NCI-H1930 (cell line): ENCODE measurements around the gene INPP5K.
"Not testable (repeated sequence)": the region's sequence is repeated elsewhere in the genome, so short reads cannot be mapped to it uniquely, and the experiment has no call there.

Experiments used
- DNase-seq, 2 experiments: peaks; one replicate each; lab custom pipeline; 2025; lab: John Stamatoyannopoulos, UW

The INPP5K gene

DNA sequence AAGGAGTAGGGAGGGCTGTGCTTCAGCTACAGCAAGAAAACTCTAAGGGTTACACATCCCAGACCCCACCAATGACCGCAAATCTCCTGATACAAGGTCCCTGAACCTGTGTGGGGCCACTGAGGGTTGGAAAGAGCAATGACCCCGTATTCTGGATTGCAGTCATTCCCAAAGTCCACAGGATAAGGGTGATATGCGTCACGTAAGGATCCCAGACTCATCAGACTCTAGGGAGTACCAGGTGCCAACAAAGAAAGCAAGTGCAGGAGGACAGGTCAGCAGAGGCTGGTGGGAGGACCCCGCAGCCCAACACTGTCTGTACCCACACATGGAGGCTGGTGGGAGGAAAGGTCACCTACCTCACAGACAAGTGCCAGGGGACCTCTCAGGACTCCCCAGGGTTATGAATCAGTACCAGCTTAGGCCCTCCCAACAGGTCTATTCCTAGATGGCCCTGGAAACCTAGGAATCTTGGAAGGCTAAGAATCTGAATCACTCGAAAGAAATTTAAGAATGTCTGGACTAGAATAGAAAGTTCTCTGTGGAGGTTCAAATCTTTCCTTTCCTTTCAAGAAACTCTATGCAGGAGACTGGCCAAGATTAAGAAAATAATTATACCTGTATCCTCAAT lies 30.0 kb upstream of the INPP5K start:
- DNase-seq = no peak

DNA sequence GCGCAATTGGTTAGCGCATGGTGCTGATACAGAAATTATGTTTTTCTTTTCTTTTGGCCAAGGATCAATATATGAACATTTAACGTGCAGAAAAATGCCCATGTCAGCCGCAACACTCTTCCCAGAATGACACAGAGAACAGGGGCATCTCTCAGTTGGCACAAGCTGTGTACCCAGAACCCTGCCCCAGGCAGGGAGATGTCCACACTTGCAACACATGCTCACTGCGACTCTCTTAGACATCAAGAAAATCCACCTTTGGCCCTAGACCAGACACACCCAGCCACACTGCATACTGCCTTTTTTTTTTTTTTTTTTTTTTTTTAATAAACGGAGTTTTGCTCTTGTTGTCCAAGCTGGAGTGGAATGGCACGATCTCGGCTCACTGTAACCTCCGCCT lies 29.2 kb upstream of the INPP5K start:
- DNase-seq = no peak

DNA sequence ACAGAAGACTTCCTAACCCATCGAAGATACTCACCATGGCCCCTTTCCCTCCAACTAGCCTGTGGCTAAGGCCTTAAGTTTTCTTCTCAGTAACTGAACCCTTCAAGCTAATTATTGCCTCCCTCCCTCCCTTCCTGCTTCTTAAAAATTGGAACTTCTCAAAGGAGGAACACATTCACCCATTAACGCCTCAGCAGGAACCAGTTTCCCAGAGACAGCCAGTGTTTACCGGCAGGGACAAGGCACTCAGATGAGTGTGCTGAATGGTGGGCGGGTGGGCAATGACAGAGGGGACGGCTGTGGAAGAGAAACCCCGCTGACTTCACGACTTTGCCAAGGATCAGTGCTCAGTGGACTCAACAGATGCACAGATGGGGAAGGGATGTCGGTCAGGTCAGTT lies 25.9 kb upstream of the INPP5K start:
- DNase-seq = no peak

DNA sequence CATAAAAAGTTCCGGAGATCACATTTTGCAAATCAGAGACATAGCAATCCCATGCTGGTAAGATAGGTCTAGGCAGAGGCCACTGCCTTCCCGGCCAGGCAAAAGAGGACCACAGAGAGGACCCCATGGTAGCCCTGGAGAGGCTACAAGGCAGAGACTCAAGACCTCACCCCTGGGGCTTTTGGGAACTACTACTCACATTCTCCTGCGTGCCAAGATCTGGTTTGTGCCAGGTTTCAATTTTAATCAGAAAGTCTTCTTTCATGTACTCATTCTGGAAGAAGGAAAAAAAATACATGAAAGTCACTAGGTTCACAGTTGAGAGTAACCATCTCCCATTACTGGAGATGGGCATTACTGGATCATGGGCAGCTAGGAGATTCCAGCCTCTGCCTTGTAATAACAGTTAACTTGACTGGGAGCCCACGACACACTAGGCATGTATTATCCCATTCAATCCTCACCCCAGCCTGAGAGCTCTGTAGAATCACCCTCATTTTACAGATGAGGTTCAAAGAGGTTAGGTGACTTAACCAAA lies 25.0 kb upstream of the INPP5K start:
- no peak for DNase-seq

DNA sequence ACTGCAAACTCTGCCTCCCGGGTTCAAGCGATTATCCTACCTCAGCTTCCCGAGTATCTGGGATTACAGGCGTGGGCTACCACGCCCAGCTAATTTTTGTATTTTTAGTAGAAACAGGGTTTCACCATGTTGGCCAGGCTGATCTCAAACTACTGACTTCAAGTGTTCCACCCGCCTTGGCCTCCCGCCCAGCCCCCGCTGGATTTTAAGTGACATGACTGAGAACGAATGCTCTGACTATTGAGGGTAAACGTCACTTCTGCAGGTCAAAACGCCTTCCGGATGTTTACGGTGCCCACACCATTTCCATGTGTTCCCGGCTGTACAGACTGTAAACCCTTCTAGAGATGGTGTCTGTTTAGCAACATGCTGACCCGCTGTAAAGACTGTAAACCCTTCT lies 23.4 kb upstream of the INPP5K start:
- no peak for DNase-seq

DNA sequence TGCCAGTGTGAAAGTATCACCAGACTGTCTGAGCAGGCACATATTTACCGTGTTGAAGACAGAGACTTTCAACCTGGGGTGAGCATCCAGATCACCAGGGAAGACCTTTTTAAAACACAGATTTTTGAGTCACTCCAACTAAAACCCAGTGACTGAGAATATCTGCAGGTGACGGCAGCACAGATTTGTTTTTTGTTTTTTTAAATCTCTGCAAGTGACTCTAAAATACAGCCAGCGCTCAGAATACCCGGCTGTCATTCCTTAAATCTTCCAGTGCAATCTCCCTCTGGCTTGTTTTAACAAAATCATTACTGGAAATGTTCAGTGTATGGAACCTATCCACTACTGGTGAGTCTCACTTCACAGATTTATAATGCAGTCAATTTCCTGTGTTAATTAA lies 19.3 kb upstream of the INPP5K start:
- no peak for DNase-seq

DNA sequence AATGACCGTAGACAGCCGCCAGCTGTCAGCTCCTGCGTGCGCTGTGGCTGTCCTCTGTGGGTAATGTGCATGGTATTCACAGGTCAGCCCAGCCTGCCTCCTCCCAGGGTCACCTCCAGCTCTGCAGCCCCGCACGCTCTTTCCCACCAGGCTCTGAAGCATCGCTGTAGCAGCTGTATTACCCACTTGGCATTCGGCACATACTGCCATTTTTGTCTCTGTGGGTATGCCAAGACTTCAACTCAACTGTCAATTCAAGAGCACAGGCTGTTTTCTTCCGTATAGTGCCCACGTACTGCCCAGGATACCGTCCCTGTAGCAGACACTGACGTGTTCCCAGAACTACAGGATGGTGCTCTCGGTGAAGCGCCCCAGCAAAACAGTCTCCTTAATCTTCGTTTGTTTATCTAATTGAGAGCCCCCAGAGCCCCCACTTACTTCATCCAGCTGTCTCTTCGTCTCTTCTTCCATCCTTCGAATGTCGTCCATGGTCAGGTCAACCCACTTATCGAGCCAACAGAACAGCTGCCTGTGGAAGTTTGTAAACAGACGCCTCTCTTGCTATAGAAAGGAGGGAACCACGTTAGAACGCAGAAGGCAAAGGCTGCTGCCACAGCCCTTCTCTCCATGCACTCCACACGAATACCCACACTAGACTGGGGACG lies 17.4 kb upstream of the INPP5K start:
- DNase-seq = no peak

DNA sequence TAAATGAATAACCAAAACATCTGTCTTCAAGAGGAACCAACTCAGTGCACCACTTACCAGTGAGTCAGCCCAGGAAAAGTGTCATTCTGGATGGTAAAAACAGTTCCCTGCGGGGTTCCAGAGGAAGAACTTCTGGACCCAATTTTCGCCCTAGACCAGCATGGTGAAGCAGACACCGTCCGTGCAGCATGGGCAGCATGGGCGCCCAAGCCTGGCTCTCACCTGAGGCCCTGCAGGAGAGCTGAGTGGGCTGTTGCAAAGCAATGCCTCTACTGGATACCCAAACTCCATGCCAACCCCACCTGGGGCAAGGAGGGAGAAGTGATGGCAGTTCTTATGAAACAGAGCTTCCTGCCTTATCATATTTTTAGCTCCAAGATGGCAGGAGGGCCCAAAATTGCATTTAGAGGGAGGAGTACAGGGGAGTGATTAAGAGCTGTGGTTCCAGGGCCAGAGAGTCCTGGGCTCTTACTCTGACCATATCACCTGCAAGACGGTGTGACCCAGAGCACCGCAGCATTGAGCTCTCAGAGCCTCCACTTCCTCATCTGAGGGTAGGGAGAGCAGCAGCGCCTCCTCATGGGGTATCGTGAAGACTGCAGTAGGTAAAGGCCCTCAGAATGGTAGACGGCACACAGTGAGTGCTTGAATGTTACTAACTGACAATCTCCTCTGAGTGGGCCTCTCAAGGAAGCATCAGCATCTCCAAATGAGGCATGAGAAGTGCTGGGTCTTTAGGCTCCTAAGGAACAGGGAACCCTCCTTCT lies 16.6 kb upstream of the INPP5K start:
- DNase-seq = peak; percentile 6 to 11

DNA sequence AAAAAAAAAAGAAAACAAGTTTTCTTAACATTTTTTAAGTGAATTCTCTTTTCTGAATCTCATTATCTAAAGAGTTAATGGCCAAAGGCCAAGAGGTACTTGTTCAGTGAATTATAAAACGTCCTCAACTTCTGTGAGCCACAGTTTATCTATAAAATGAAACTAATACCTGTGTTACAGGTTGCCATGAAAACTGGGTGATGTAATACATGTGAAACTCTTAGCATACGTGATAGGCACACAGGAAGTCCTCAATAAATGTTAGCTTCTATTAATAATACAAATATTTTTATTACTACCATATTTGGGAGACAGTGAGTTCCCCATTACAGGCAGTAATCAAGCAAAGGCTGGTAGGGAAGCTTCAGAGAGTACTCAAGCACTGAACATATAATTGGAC lies 13.5 kb upstream of the INPP5K start:
- DNase-seq = no peak

DNA sequence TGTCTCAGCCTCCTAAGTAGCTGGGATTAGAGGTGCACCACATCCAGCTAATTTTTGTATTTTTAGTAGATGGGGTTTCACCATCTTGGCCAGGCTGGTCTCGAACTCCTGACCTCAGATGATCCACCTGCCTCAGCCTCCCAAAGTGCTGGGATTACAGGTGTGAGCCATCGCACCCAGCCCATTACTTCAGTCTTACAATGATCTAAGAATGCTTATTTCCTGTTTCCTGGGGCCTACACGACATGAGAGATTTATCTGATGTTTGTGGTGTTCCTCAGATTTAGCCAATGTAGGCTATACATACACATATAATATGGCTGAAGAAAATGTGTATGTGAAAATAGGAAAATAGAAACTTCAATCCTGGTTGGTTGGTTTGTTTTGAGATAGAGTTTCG lies 10.5 kb upstream of the INPP5K start:
- DNase-seq = not testable (repeated sequence)

DNA sequence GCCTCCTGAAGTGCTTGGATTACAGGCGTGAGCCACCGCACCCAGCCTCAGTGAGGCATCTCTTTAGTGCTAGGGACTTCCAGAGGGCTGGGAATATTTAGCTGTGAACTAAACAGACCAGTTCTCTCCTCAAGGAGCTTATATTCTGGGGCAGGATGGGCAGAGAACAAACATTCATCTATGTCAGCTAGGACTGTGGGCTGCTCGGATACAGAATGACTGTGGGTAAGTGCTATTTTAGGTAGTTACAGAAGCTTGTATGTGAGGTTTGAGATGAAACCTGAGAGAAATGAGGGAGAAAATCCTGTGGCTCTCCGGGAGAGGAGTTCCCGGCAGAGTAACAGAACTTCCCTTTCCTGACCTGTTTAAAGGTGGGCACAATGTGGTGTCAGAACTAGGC lies 6.2 kb upstream of the INPP5K start:
- no peak for DNase-seq

DNA sequence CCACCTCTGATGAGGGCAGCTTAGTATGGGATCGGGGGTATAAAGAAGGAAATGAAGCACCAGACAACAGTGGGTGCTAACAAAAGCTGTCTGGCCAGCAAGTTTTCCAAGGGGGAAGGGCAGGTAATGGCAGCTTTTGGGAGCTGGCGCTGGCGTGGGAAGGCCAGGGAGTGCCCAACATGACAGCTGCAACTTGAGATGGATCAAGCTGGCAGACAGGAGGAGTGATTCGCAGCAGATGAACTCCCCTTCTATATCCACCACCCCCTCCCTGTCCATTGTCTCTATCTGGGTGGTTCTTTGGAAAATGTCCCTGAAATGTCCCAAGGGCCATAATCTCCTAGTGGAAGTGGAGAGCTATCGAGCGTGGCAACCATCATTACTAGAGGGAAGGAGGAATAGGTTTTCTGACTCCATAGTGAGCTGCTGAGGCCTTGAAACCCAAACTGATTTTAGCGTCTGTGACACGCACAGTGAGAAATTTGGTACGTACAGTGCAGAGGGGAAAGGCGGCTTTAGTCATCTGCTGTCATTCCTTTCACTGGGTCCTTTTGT lies 4.8 kb upstream of the INPP5K start:
- no peak for DNase-seq

DNA sequence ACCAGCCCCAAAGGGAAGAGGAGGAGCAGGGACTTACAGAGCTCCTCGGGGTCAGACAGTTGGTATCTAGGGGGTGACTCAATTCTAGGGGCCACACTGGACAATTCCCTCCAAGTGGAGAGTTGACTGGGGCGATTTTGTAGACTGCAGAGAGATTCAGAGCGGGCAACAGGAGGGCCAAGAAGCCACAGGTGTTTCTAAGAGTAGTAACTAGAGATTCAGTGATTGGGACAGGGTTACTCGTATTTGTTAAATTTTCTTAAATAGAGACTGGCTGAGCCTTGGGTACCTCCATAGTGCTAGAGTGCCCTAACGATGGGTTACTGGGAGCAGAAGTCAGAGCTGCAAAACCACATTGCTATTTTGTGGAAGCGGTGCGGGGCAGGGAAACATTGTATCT lies 3.3 kb upstream of the INPP5K start:
- no peak for DNase-seq

DNA sequence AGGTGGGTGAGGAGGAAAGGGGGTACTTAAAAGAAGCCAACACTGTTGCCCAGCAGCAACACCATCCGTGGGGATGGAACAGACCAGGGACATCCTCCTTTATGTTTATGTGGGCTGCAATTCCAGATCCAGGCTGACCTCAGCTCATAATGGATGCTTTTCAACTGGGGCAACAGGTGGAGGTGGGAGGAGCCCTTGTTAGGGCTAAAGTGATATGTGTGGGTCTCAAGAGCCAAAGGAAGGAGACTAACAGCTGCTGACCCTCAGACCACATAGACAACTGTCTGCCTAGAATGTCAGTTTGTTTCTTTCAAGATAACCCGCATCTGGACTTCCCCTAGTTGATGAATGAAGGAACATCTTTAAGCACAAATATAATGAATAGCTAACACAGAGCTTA lies 2.0 kb upstream of the INPP5K start:
- no peak for DNase-seq

DNA sequence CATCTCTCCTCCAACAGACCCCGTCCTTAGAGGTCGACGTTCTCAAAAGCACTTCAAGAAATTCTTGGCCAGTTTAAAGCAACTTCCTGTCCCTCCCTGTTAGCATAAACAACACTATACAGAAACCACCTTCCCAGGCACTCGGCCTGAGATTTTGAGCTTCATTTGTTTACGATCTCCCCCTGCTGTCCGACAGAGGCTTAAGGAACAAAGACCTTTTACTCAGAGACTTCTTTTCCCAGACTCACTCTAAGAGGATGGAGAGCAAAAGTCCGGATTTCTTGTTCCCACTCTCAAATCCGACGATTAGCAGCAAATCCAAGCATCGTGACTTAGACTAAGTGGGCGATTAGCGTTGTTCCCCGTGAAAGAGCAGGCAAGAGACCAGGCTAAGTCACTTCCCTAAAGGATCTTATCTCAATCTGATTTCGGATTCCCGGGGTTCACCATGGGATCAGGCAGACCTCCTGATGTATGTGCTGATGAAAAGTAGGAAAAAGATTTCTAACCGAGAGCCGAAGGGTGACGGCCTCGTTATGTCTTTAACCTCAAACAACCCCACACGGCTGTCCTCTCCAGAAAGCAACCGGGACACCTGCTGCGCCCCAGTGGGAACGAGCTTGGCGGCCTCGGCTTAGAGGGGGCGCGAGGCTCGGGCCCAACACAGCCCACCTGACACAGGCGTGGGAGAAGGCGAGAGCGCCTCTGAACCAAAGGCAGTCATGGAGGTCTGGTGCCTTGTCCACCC lies 598 bp downstream of the INPP5K start:
- no peak for DNase-seq

DNA sequence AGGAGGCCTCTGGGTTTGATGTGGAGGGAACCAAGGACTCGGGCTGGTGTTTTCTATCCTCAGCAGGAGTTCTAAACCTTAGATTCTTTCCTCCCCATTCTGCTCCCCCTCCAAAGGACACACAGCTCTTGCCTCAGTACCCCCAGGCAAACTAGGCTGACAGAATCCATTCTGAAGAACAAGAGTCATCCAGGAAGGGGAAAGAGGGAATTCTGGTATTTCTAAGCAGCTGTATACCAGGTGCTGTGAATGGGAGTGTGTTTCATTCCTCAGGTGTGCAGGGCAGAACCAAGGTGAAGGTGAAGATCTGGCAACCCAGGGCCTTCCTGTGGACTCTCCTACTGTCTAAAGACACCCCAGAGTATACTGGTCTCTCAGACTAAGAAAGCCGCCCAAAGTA lies 4.1 kb downstream of the INPP5K start:
- DNase-seq = no peak

DNA sequence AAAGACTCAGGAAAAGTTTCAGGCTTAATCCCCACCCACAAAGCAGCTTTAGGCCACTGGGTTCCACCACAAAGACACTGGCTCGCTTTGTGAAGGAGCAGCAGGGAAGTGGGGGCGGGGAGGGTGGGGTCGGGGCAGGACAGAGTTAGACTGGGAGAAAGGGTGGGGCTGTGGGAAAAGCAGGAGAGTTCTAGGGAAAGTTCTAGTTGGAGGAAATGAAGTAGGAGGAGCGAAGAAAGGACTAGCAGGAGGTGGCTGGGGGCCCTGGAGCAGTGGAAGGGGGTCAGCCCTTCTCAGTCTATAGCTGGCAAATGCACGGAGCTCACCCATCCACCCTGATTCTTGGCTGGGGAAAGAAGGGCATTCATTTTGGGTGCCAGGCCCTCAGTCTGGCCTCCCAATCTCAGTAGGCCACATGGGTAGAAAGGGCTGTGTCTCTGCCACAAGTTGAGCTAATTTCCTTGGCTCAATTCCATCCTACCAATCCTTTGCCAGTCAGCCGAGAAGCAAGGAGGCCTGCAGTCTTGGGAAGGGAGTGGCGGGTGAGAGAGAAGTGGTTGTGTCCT lies 4.6 kb downstream of the INPP5K start:
- no peak for DNase-seq

DNA sequence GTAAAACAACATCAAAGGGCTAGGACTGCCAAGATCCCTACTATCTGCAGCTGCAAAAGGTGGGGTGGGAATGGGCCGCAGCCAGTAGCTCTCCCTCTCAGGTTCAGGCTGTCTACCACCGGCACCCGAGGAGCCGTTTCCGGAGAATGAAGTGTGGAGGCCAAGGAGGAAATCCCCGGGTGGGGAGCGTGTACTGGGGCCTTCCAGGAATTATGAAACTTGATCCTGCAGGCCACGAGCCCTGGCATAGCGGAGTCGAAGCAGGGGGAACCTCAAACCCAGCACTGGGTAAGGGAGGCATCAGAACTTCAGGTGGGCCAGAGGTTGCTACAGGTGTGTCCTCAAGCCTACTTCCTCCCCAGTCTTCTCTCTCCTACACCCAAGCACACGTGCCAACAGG lies 5.1 kb downstream of the INPP5K start:
- no peak for DNase-seq

DNA sequence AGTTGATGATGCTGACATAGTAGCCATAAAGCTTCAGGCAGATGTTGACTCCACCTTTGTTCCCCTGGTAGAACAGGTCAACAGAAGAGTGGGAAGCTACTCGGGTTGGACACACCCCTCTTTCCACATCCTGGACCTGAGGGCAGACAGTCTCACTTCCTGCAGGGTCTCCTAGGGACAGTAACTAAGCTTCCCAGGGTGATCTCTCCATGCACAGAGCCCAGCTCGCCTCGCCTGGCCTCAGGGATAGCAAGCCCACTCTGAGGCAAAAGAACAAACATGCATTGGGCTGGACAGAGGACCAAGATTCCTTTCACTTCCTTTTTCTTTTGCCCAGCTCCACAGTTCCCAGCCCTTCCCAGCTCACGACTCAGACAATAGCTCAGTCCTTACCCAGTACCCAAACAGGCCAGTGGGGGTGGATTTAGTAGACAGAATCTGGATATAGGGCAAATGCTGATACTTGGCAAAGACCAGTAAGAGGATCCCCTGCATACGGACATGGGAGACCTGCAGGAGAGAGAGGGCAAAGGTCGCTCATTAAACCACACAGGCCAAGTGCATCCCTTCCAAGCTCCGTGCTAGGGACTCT lies 7.0 kb downstream of the INPP5K start:
- no peak for DNase-seq

DNA sequence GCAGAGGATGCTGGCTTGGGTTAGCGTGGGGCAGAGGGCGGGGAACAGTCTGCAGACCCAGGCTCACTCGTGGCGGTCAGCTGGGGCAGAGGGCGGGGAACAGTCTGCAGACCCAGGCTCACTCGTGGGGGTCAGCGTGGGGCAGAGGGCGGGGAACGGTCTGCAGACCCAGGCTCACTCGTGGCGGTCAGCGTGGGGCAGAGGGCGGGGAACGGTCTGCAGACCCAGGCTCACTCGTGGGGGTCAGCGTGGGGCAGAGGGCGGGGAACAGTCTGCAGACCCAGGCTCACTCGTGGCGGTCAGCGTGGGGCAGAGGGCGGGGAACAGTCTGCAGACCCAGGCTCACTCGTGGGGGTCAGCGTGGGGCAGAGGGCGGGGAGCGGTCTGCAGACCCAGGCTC lies 7.7 kb downstream of the INPP5K start:
- not testable (repeated sequence) for DNase-seq

DNA sequence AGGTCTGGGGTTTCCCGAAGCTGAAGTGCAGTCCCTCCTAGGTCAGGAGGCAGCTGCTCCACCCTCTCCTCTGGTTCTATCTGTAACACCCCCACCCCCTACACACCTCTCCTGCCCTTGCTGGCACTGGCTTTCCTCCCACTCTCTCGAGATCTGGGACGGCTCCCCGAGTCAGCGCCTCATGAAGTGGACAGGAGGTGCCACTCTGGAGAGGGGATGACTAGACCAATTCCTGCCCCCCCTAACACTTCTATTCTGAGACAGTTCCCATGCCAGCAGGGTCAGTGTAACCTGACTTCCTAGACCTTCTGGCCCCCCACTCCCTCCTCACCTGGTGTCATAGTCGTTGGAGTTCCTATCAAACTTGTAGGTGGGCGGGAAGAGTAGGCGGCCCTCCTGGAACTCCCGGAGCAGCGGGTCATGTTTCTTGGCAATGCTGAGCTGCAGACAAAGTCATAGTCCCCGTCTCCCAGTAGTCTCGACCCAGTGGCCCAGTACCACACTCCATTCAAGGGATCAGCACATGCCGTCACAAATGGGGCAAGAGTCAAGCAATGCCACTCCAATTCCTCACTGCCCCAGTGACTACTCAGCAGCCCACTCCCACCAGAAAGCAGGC lies 9.7 kb downstream of the INPP5K start:
- DNase-seq = no peak
